Activated naive CD8-positive, alpha-beta T cell (primary cell): Measurements from ENCODE around the gene COBL.

Experiments
- H3K27ac Mint-ChIP-seq: one replicate; pipeline ENCODE4 v1.8.0; 2021; ENCODE audit warnings: mixed read lengths
- H3K27me3 Mint-ChIP-seq: one replicate; pipeline ENCODE4 v1.8.0; 2021; ENCODE audit warnings: mixed read lengths
- H3K36me3 Mint-ChIP-seq: one replicate; pipeline ENCODE4 v1.8.0; 2021; ENCODE audit warnings: mixed read lengths
- H3K4me1 Mint-ChIP-seq: one replicate; pipeline ENCODE4 v1.8.0; 2021; ENCODE audit warnings: low read depth, mixed read lengths
- H3K4me3 Mint-ChIP-seq: one replicate; pipeline ENCODE4 v1.8.0; 2021; ENCODE audit warnings: mild to moderate bottlenecking, mixed read lengths
- H3K9me3 Mint-ChIP-seq: one replicate; pipeline ENCODE4 v1.8.0; 2021; ENCODE audit warnings: low read depth, mixed read lengths

COBL gene

GRCh38 chr7:51019891-51020870, 296.4 kb downstream of the COBL start:
- Mint-ChIP-seq H3K36me3 (no peaks in the 10 kb centered on the region), H3K27ac (no peak overlapping the region), H3K27me3 (no peaks in the 10 kb centered on the region), H3K4me3 (no peak overlapping the region), H3K9me3 (no peaks in the 10 kb centered on the region), H3K4me1 (no peaks in the 10 kb centered on the region)

GRCh38 chr7:51019191-51019844, 297.3 kb downstream of the COBL start:
- Mint-ChIP-seq H3K27me3 (no peaks in the 10 kb centered on the region), H3K9me3 (no peaks in the 10 kb centered on the region), H3K4me1 (no peaks in the 10 kb centered on the region), H3K27ac (no peak overlapping the region), H3K36me3 (no peaks in the 10 kb centered on the region), H3K4me3 (no peak overlapping the region)

GRCh38 chr7:51017576-51018535, 298.8 kb downstream of the COBL start:
- Mint-ChIP-seq H3K36me3 (no peaks in the 10 kb centered on the region), H3K4me3 (no peak overlapping the region), H3K27ac (no peak overlapping the region)

DNA sequence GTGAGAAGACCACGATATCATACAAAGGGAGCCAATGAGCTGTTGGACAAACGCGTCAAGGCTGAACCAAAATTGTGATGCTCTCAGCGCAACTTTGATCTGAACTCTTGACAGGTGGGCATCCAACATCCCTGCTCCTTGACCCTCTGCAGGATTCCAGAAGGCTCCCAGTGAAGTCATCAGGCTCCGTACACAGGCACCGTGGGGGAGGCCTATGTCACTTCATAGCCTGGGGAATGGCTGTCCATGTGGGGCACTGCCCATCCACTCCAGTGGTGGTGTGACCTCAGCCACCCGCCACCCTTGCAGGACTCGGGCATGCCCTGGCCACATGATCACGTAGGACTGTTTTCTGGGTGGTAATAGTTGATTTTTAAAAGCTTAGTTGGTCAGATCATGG, 300.1 kb downstream of the COBL start:
- no peak overlapping the region for H3K27ac Mint-ChIP-seq
- no peaks in the 10 kb centered on the region for H3K36me3 Mint-ChIP-seq
- no peaks in the 10 kb centered on the region for H3K27me3 Mint-ChIP-seq
- H3K4me1 Mint-ChIP-seq, result no peaks in the 10 kb centered on the region
- no peaks in the 10 kb centered on the region for H3K9me3 Mint-ChIP-seq
- H3K4me3 Mint-ChIP-seq, result no peak overlapping the region

More at GRCh38 chr7:51017576-51018535, 298.8 kb downstream of the COBL start:
- Mint-ChIP-seq H3K4me1 (no peaks in the 10 kb centered on the region), H3K9me3 (no peaks in the 10 kb centered on the region), H3K27me3 (no peaks in the 10 kb centered on the region)

GRCh38 chr7:51015581-51015980, 301.0 kb downstream of the COBL start:
- H3K9me3 Mint-ChIP-seq, result no peaks in the 10 kb centered on the region
- H3K27me3 Mint-ChIP-seq, result no peaks in the 10 kb centered on the region
- H3K27ac Mint-ChIP-seq, result no peak overlapping the region
- H3K4me1 Mint-ChIP-seq, result no peaks in the 10 kb centered on the region
- no peak overlapping the region for H3K4me3 Mint-ChIP-seq
- no peaks in the 10 kb centered on the region for H3K36me3 Mint-ChIP-seq

DNA sequence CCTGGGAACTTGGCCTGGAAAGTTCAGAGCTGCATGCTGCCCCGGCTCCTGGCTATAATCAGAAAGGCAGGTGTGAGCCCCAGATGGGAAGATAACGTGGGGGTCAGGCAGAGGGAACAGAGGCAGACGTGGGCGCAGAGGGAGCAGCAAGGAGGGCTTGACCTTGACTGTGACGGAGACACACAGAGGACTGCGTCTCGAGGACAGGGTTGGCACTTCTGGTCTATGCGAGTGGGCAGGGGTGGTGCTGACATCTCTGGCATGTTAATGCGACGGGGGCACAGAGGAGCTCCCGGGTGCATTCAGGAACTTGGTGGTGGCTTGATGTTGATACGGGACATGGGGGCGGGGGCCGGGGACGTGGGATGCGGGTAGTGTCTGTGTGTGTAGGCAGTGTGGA, 301.8 kb downstream of the COBL start:
- no peak overlapping the region for H3K4me3 Mint-ChIP-seq
- H3K27me3 Mint-ChIP-seq, result no peaks in the 10 kb centered on the region
- no peaks in the 10 kb centered on the region for H3K9me3 Mint-ChIP-seq
- no peaks in the 10 kb centered on the region for H3K4me1 Mint-ChIP-seq
- no peak overlapping the region for H3K27ac Mint-ChIP-seq
- H3K36me3 Mint-ChIP-seq, result no peaks in the 10 kb centered on the region

DNA sequence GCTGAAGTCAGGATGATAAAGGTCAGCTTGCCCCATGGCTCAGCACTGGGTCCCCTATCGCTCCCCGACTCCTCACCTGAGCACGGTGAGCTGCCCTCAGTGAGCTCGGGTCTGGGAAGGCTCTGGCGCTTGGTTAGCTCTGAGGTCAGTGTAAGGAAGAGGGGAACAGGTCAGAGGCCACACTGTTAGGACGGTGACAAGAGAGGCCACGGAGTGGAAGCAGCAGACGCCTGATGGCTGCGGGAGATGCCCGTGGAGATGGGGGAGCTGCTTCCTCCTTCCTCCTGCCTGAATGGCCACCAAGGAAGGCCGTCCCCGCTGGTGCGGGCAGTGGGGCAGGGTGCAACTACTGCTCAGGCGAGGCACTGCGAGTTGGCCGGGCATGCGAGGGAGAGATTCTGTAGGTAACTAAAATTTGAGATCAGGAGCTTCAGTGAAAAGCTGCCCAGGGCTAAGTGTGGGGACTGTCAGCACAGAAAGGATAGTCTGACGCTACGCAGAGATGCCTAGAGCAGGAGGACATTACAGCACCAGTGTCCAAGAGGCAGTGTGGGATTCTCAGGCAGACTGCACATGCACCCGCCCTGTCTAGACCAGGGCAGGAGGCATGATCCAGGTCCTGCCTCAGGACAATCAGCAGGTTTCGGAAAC, 302.6 kb downstream of the COBL start:
- no peak overlapping the region for H3K4me3 Mint-ChIP-seq
- H3K27me3 Mint-ChIP-seq, result no peaks in the 10 kb centered on the region
- no peaks in the 10 kb centered on the region for H3K36me3 Mint-ChIP-seq
- no peak overlapping the region for H3K27ac Mint-ChIP-seq
- H3K9me3 Mint-ChIP-seq, result no peaks in the 10 kb centered on the region
- H3K4me1 Mint-ChIP-seq, result no peaks in the 10 kb centered on the region

- Mint-ChIP-seq H3K36me3 (no peaks in the 10 kb centered on the region), H3K4me1 (no peaks in the 10 kb centered on the region)
Observed at GRCh38 chr7:51013218-51013786, 303.3 kb downstream of the COBL start.

GRCh38 chr7:51012569-51013217, 303.9 kb downstream of the COBL start:
- Mint-ChIP-seq H3K27ac (no peak overlapping the region), H3K4me3 (no peak overlapping the region), H3K9me3 (no peaks in the 10 kb centered on the region), H3K4me1 (no peaks in the 10 kb centered on the region), H3K27me3 (no peaks in the 10 kb centered on the region), H3K36me3 (no peaks in the 10 kb centered on the region)

More at GRCh38 chr7:51013218-51013786, 303.3 kb downstream of the COBL start:
- H3K27ac Mint-ChIP-seq, result no peak overlapping the region
- H3K27me3 Mint-ChIP-seq, result no peaks in the 10 kb centered on the region
- no peaks in the 10 kb centered on the region for H3K9me3 Mint-ChIP-seq
- no peak overlapping the region for H3K4me3 Mint-ChIP-seq

DNA sequence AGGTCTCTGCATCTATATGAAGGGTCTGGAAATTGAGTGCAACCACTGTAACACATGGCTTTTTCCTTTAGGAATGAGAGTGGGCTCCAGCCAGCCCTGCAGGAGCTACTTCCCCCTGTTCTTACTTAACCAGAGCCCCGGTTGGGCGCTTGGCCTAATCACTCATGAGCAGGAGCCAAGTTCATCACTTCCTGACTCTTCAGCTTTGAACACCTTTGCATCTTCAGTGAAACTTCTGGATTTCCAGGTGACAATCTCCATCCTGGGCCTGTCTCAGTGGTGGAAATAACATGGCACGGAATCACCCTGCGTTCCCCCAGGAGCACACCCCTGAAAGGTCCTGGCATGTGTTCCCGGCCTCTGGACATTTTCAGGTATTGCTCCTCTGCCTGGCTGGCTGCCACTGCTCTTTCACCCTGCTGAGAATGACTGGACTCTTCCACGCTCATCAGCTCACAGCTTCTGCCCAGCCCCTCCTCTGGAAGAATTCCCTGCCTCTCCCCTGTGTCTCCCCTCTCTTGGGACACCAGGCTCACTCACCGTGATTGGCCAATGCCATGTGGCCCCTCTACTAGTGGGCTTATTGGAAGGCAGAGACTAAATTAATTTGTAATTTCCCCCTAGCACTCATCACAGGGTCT, 304.8 kb downstream of the COBL start:
- no peak overlapping the region for H3K27ac Mint-ChIP-seq
- no peaks in the 10 kb centered on the region for H3K36me3 Mint-ChIP-seq
- H3K4me3 Mint-ChIP-seq, result no peak overlapping the region
- H3K27me3 Mint-ChIP-seq, result no peaks in the 10 kb centered on the region
- no peaks in the 10 kb centered on the region for H3K9me3 Mint-ChIP-seq
- H3K4me1 Mint-ChIP-seq, result no peaks in the 10 kb centered on the region

DNA sequence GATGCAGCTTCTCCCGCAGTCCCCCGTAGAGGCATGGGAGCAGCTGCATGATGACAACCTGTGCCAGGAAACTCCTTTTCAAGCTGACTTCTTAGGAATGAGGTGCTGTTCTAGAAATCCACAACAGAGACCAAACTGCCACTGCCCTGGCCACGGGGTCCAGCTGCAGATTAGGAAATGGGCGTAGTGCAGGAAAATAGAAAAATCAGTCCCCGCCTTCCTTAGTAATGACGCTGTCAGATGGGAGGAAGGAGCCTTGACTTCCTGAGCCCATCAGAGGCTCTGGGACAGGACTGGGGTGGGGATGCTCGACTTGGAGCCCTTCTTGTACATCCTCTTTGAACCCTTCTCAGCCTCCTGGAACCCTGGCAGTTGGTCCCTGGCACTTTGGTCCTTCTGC, 306.1 kb downstream of the COBL start:
- Mint-ChIP-seq H3K27ac (no peak overlapping the region), H3K27me3 (no peaks in the 10 kb centered on the region), H3K4me1 (no peaks in the 10 kb centered on the region), H3K4me3 (no peak overlapping the region), H3K9me3 (no peaks in the 10 kb centered on the region), H3K36me3 (no peaks in the 10 kb centered on the region)

- no peaks in the 10 kb centered on the region for H3K4me1 Mint-ChIP-seq
- no peak overlapping the region for H3K27ac Mint-ChIP-seq
- no peak overlapping the region for H3K4me3 Mint-ChIP-seq
- no peaks in the 10 kb centered on the region for H3K27me3 Mint-ChIP-seq
- no peaks in the 10 kb centered on the region for H3K9me3 Mint-ChIP-seq
- H3K36me3 Mint-ChIP-seq, result no peaks in the 10 kb centered on the region
Observed at GRCh38 chr7:51009716-51010496, 306.7 kb downstream of the COBL start.
